ENCODE measurements around the gene LORICRIN. TPM values are rescaled to one million over a fixed set of nuclear protein-coding genes. Genes with fewer than 3 reads are reported as not detected.

Gene LORICRIN
- total RNA-seq, 2 donors from 2014 or later, result not detected

GRCh38 chr1:153242160-153242559, 17.3 kb upstream of the LORICRIN start:
- no peaks in the 10 kb centered on the region for H3K4me1 ChIP-seq
- no peak for DNase-seq (ENCODE audit: low spot score)
- TF ChIP-seq CTCF (IDR thresholded peaks at IDR 0.05), result no peak
- H3K36me3 ChIP-seq, result no peaks in the 10 kb centered on the region
- no peaks in the 10 kb centered on the region for H3K27me3 ChIP-seq
- no peak overlapping the region for H3K27ac ChIP-seq
- no peak overlapping the region for H3K4me3 ChIP-seq
- H3K9me3 ChIP-seq, result no peaks in the 10 kb centered on the region

DNA sequence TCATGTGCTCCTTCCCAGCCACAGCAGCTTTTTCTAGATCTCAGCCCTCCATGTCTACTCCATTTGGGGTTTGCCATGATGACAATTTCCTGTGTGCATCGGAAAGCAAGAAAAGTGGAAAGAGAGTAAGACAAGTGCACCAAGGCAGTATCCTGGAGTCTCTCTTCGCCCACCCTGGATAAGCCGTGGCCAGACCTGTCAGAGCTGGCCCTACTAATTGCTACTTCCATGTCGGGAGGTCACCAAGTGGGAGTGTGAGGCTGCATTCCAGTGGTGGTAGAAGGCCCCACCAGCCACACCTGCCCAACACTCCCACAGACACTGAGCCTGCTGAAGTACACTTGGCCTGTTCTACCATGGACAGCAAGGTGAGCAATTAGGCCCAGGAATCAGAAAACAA, 14.0 kb upstream of the LORICRIN start:
- H3K27ac ChIP-seq, result no peak overlapping the region
- H3K4me1 ChIP-seq, result no peaks in the 10 kb centered on the region
- no peak overlapping the region for H3K4me3 ChIP-seq
- no peak for TF ChIP-seq CTCF (IDR thresholded peaks at IDR 0.05)
- H3K27me3 ChIP-seq, result no peaks in the 10 kb centered on the region
- H3K36me3 ChIP-seq, result no peaks in the 10 kb centered on the region
- peak; percentile 16 for DNase-seq (ENCODE audit: low spot score)
- H3K9me3 ChIP-seq, result no peaks in the 10 kb centered on the region

GRCh38 chr1:153246018-153246417, 13.5 kb upstream of the LORICRIN start:
- Histone ChIP-seq H3K4me1 (no peaks in the 10 kb centered on the region), H3K27me3 (no peaks in the 10 kb centered on the region), H3K4me3 (no peak overlapping the region), H3K27ac (no peak overlapping the region), H3K9me3 (no peaks in the 10 kb centered on the region), H3K36me3 (no peaks in the 10 kb centered on the region)
- no peak for TF ChIP-seq CTCF (IDR thresholded peaks at IDR 0.05)
- peak; percentile 5 for DNase-seq (ENCODE audit: low spot score)

DNA sequence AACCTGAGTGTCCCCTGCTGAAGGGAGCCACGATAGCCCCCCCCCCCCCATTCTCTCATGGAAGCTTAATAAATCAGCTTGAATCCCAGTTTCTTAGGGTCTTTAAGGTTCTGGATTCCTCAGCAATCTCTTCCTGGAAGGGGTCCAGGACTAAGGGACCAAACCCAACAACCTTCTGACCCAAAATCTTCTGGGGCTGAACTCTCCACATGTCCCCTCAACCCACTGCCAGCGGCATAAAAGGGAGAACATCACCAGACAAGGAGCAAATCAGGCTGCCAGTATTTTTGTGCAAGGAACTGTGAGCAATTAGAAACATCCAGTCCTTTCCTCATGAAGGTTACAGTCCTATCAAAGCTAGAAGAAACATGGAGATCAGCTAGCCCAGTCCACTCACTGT, 12.7 kb upstream of the LORICRIN start:
- DNase-seq (ENCODE audit: low spot score), result peak; percentile 26
- H3K4me1 ChIP-seq, result no peaks in the 10 kb centered on the region
- no peak overlapping the region for H3K4me3 ChIP-seq
- no peaks in the 10 kb centered on the region for H3K36me3 ChIP-seq
- H3K9me3 ChIP-seq, result no peaks in the 10 kb centered on the region
- no peak overlapping the region for H3K27ac ChIP-seq
- no peaks in the 10 kb centered on the region for H3K27me3 ChIP-seq
- TF ChIP-seq CTCF (IDR thresholded peaks at IDR 0.05), result no peak

GRCh38 chr1:153248176-153248879, 11.2 kb upstream of the LORICRIN start:
- H3K27me3 ChIP-seq, result no peaks in the 10 kb centered on the region
- H3K4me3 ChIP-seq, result no peak overlapping the region
- H3K9me3 ChIP-seq, result no peaks in the 10 kb centered on the region
- no peak overlapping the region for H3K27ac ChIP-seq
- H3K4me1 ChIP-seq, result no peaks in the 10 kb centered on the region
- TF ChIP-seq CTCF (IDR thresholded peaks at IDR 0.05), result no peak
- no peaks in the 10 kb centered on the region for H3K36me3 ChIP-seq
- peak; percentile 21 for DNase-seq (ENCODE audit: low spot score)

DNA sequence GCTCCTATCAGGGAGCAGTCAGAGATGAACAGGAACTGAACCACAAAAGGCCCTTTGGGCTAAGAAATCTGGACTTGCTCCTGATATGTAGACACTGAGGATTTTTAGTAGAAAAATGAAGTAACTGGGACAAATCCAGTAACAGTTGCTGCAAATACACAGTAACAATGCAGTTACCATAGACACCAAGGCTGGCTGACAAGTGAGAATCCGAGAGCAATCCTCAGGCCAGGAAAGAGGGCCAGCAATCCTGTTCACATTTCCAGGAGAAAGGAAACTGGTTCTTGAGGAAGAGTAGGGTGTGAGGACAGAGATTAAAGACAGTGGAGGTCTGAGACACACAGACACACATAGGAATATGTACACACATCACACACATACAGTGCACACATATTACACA, 9.3 kb upstream of the LORICRIN start:
- TF ChIP-seq CTCF (IDR thresholded peaks at IDR 0.05), result no peak
- H3K27me3 ChIP-seq, result no peaks in the 10 kb centered on the region
- DNase-seq (ENCODE audit: low spot score), result no peak

More for the DNA sequence above, 9.3 kb upstream of the LORICRIN start:
- Histone ChIP-seq H3K36me3 (no peaks in the 10 kb centered on the region), H3K9me3 (no peaks in the 10 kb centered on the region), H3K4me1 (no peaks in the 10 kb centered on the region), H3K27ac (no peak overlapping the region), H3K4me3 (no peak overlapping the region)

Data from right atrium auricular region (tissue), 2 donors.